GDM1 (cell line): ENCODE results near the gene TMEM101.
A peak's percentile ranks its signal among the peaks of the same experiment; 100 is the strongest.
"Not testable (repeated sequence)": the region's sequence is repeated elsewhere in the genome, so short reads cannot be mapped to it uniquely, and the experiment has no call there.

Experiments used
- DNase-seq: peaks from one replicate; lab custom pipeline; 2025; lab: John Stamatoyannopoulos, UW

Gene TMEM101

GRCh38 chr17:44023545-44024270, 8.9 kb upstream of the TMEM101 start:
- DNase-seq = no peak

- no peak for DNase-seq
Observed at GRCh38 chr17:44022246-44022645, 7.5 kb upstream of the TMEM101 start.

GRCh38 chr17:44021227-44021626, 6.5 kb upstream of the TMEM101 start:
- DNase-seq = not testable (repeated sequence)

DNA sequence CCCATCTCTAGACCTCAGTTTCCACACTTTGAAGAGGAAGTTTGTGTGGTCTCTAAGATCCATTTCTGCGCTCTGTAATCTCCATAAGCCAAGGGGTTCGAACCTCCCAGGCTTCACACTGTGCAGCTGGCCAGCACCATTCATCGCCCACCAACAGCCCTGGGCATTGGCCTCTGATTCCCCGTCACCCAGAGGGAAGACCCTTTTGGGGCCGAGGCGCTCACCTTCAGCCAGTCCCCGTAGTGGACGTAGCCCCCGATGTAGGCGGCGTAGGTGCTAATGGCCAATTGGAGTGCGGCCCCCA, 678 bp downstream of the TMEM101 start:
- no peak for DNase-seq

GRCh38 chr17:44012874-44013273, 1.9 kb downstream of the TMEM101 start:
- no peak for DNase-seq

DNA sequence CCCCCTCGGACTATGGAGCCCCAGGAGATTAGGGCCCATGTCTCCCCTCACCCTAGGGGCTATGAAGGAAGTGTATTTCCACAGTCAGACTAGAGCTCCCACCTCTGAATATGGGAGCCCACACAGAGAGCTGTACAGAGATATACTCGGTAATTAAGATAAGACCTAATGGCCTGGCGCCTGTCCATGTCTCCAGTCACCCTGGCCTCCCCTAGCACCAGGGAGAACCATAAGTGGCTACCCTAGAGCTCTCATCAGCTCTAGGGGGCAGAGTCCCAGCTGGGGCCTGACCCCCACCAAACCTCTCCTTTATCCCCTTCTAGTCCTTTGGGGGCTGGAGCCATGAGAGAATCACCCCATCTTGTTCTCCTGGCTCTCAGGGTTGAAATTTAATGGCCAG, 2.4 kb downstream of the TMEM101 start:
- DNase-seq = no peak

GRCh38 chr17:44011876-44012275, 2.9 kb downstream of the TMEM101 start:
- DNase-seq = no peak

GRCh38 chr17:44010966-44011647, 3.7 kb downstream of the TMEM101 start:
- no peak for DNase-seq

- DNase-seq = no peak
Observed at GRCh38 chr17:44008205-44008909, 6.4 kb downstream of the TMEM101 start.

DNA sequence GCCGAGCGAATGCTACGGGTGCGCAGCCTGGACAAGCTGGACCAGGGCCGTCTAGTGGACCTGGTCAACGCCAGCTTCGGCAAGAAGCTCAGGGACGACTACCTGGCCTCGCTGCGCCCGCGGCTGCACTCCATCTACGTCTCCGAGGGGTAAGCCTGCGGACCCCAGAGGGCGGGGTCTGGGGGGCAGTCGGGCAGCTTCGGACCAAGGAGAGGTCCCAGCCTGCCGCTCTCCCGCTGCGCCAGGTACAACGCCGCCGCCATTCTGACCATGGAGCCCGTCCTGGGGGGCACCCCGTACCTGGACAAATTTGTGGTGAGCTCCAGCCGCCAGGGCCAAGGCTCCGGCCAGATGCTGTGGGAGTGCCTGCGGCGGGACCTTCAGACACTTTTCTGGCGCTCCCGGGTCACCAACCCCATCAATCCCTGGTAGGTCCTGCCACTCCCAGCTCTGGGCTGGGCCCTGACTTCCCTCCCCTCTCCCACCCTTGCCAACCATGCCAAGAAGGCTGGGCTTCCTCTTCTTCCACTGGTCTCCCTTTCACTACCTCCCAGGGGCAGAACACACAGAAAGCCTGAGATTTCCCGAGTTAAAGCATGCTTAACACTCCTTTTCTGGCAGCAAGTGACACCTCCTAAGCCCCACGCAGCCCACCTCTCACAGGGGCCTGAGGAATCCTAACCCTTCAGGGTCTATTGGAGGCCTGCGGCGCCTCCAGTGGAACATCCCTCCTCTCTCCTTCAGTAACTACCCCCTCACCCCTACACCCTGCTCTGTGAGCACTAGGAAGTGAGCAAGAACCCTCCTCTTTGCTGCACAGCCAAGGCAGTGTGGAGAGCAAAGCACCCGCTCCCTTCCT, 7.2 kb downstream of the TMEM101 start:
- no peak for DNase-seq

- DNase-seq = peak; percentile 28
Observed at GRCh38 chr17:44006598-44007345, 8.0 kb downstream of the TMEM101 start.

- DNase-seq = no peak
Observed at GRCh38 chr17:44006272-44006597, 8.5 kb downstream of the TMEM101 start.

DNA sequence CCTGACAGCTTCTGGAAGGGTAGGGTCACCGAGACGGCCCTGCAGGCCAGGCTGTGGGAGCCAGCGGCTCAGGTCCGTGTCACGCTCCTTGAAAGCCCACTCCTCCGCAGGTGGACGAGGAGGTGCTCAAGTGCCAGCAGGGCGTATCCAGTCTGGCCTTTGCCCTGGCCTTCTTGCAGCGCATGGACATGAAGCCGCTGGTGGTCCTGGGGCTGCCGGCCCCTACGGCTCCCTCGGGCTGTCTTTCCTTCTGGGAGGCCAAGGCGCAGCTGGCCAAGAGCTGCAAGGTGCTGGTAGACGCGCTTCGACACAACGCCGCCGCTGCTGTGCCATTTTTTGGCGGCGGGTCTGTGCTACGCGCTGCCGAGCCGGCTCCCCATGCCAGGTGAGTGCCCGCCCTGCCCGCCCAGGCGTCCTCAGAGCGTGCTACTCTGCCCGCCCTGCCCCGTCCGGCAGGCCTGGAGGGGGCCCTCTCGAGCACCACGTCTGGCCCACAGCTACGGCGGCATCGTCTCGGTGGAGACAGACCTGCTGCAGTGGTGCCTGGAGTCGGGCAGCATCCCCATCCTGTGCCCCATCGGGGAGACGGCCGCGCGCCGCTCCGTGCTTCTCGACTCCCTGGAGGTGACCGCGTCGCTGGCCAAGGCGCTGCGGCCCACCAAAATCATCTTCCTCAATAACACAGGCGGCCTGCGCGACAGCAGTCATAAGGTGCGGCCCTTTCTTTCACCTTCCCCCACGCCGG, 9.1 kb downstream of the TMEM101 start:
- no peak for DNase-seq

- DNase-seq = no peak
Observed at GRCh38 chr17:44004761-44005526, 9.8 kb downstream of the TMEM101 start.

- no peak for DNase-seq
Observed at GRCh38 chr17:44004077-44004760, 10.5 kb downstream of the TMEM101 start, which contains the start of gene NAGS. Gene NAGS, plus strand, starts transcription at chr17:44004622. Its CDS starts 42 bp downstream, at chr17:44004664.

DNA sequence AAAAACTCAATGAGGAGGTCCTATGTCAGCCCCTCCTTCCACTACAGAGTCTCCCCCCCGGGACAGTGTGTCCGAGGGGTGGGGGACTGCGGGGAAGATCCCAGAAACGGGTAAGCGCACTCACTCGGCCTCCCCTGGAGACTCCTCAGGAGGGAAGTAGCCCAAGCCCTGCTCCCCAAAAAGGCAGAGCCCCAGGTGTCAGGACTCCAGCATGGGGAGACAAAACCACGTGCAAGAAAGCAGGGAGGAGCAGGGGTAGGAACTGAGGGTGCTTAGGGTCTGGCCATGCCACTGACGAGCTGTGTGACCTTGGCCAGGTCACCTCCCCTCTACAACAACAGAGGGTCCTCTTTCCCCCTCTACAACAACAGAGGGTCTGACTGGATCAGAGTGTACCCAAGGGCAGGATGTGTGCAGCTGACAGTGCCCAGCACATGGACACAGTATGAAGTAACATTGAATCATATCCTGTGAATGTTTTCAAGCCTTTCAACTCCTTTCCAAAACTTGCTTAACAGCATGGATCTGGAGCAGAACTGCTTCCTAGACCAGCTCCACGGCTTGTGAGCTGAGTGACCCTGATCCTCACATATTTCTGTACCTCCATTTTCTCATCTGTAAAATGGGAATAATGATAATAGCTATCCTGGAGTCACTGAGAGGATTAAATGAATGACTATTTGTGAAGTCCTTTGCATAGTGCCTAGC, 12.5 kb downstream of the TMEM101 start:
- DNase-seq = no peak

DNA sequence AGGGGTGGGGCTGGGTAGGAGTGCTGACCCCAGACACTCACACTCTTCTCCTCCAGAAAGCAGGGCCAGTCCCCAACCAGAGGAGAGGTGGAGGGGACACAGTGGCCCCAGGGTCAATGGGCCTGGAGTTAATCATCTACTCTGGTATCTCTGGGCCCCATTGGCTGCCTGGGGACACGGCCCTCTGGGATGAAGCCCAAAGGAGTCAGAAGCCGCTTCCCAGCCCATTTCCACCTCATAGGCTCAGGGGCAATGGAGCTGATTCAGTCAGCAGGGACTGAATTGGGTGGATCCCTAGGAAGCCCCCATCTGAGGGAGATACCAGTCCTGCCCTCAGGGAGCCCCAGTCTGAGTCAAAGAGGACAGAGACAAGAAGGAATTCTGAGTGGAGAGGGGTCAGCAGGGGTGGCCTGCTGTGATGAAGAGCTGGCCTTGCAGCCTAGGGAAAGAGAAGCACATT, 13.3 kb downstream of the TMEM101 start:
- DNase-seq = no peak

DNA sequence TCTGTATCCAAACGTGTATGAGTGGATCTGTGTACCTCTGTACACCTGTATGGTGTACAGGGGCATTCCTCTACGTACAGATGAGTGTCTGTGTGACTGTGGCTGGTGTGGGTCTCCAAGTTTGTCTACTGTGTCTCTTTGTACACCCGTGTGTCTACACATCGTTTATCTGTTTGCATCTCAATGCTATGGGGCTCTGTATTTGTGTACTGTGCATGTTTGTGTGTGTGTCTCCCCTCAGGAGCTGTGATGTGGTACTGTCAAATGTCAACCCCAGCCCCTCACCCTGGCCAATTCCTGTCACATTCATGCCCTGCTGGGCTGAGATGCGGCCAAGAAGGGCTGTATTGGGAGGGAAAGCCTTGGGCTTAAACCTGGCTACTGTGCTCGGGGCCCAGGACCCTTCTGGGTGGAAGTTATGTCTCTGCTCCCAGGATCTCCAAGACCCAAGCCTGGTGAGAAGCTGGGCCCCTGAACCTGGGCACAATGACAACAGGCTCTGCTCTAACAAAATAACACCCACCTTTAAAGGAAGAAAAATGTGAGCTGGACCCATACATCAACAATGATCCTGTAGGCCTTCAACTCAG, 13.8 kb downstream of the TMEM101 start:
- DNase-seq = no peak
